SU-DHL-6 (cell line): Measurements from ENCODE around the gene ARHGAP10.

Experiments
- EZH2phosphoT487 ChIP-seq: fragments of 200-600 bp; sonication (generic), shearing (Covaris generic); conservative IDR thresholded peaks from 2 replicates; pipeline ENCODE4 v1.6.1; 2018; ENCODE audit warnings: mild to moderate bottlenecking, antibody characterized with exemption, low read length, moderate library complexity, mixed read lengths
- TF ChIP-seq, protein P1 (sequence below): fragments of 200-600 bp; sonication (generic); IDR thresholded peaks from one replicate; pipeline ENCODE4 v1.5.1; 2017; ENCODE audit warnings: antibody characterized with exemption, mild to moderate bottlenecking, low read length, moderate library complexity; ENCODE audit not compliant: insufficient read depth, poor library complexity, severe bottlenecking

DNA sequence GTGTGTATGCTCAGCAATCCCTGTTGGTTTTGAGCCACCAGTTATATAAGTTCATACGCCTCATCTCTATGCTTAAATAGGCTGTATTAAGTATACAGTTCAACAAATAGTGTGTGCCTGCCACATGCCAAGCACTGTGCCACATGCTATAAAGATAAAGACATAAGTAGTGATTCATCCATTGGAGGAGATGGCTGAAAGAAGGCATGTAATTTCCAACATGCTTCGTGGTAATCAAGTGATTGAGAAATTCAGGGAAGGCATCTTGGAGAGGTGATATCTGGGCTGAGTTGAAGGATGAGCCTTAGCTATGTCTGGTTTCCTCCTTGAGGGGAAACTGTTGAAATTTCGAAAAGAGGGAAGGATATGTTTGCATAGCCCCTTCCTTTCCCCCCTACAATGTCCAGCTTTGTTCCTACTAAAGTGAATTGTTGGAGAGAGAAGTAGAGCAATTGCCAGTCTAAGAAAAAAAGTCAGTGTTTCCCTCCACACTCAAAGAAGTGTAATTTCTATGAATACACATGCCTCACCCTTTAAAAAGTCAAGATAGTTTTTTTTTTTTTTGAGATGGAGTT is 96.5 kb downstream of the ARHGAP10 start:
- TF ChIP-seq, protein P1, sequence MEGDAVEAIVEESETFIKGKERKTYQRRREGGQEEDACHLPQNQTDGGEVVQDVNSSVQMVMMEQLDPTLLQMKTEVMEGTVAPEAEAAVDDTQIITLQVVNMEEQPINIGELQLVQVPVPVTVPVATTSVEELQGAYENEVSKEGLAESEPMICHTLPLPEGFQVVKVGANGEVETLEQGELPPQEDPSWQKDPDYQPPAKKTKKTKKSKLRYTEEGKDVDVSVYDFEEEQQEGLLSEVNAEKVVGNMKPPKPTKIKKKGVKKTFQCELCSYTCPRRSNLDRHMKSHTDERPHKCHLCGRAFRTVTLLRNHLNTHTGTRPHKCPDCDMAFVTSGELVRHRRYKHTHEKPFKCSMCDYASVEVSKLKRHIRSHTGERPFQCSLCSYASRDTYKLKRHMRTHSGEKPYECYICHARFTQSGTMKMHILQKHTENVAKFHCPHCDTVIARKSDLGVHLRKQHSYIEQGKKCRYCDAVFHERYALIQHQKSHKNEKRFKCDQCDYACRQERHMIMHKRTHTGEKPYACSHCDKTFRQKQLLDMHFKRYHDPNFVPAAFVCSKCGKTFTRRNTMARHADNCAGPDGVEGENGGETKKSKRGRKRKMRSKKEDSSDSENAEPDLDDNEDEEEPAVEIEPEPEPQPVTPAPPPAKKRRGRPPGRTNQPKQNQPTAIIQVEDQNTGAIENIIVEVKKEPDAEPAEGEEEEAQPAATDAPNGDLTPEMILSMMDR: no peak
- TF ChIP-seq EZH2phosphoT487: no peak
